ENCODE results near the gene SNX13. TPM values are rescaled to one million over a fixed set of nuclear protein-coding genes. Genes with fewer than 3 reads are reported as not detected.

The SNX13 gene
- total RNA-seq, 4 donors from 2014 or later: 45.7 to 78.8 (median 67.3) TPM

DNA sequence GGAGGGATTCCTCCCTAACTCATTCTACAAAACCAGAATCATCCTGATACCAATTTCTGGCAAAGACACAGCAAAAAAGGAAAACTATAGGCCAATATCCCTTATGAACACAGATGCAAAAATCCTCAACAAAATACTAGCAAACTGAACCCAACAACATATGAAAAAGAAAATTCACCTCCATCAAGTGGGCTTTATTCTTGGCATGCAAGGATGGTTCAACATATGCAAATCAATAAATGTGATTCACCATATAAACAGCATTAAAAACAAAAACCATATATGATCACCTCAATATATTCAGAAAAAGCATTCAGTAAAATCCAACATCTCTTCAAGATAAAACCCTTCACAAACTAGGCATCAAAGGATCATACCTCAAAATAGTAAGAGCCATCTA lies 23.5 kb downstream of the SNX13 start:
- H3K4me3 ChIP-seq (ENCODE audit: low read depth, poor library complexity, severe bottlenecking): no peak overlapping the region
- no peak for DNase-seq (ENCODE audit: low spot score in 2 of 2)
- TF ChIP-seq POLR2A (IDR thresholded peaks at IDR 0.05): no peak
- TF ChIP-seq, protein P1, sequence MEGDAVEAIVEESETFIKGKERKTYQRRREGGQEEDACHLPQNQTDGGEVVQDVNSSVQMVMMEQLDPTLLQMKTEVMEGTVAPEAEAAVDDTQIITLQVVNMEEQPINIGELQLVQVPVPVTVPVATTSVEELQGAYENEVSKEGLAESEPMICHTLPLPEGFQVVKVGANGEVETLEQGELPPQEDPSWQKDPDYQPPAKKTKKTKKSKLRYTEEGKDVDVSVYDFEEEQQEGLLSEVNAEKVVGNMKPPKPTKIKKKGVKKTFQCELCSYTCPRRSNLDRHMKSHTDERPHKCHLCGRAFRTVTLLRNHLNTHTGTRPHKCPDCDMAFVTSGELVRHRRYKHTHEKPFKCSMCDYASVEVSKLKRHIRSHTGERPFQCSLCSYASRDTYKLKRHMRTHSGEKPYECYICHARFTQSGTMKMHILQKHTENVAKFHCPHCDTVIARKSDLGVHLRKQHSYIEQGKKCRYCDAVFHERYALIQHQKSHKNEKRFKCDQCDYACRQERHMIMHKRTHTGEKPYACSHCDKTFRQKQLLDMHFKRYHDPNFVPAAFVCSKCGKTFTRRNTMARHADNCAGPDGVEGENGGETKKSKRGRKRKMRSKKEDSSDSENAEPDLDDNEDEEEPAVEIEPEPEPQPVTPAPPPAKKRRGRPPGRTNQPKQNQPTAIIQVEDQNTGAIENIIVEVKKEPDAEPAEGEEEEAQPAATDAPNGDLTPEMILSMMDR (IDR thresholded peaks at IDR 0.05): no peak
- intact Hi-C loops (cut with DNase I; ENCODE audit: low total_unique reads): no loop called here

DNA sequence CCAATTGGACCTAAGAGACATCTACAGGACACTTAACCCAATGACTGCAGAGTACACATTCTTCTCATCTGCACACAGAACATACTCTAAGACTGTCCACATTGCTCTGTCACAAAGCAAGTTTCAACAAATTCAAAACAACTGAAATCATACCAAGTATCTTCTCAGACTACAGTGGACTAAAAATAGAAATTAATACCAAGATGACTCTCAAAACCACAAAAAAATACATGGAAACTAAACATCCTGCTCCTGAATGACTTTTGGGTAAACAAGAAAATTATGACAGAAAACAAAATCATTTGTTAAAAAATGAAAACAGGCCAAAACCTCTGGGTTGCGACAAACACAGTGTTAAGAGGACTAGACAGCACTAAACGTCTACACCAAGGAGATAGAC lies 24.5 kb downstream of the SNX13 start:
- no peak overlapping the region for H3K4me3 ChIP-seq (ENCODE audit: low read depth, poor library complexity, severe bottlenecking)
- no peak for DNase-seq (ENCODE audit: low spot score in 2 of 2)
- intact Hi-C loops (cut with DNase I; ENCODE audit: low total_unique reads): no loop called here
- TF ChIP-seq POLR2A (IDR thresholded peaks at IDR 0.05): no peak
- TF ChIP-seq, protein P1 (IDR thresholded peaks at IDR 0.05): no peak
- WGBS, 2 donors: 71 to 86% methylated on average over 2 of the region's 2 CpGs

DNA sequence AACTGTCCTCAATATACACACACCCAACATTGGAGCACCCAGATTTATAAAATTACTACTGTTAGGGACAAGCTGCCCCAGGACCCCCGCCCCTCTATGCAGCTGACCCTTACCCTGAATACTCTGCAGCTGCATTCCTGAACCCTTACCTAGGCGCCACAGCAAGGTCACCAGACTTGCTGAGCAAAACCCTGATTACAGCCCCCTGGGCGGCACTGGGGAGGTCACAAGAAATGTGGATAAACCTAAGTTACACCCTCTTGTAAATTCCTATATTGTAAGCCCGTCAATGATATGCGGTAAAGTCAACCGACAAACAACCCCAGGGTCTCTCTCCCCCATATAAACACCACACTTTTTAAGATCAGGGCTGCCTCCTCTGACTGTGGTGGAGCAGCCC lies 25.1 kb downstream of the SNX13 start:
- TF ChIP-seq, protein P1 (IDR thresholded peaks at IDR 0.05): no peak
- TF ChIP-seq POLR2A (IDR thresholded peaks at IDR 0.05): no peak
- intact Hi-C loops (cut with DNase I; ENCODE audit: low total_unique reads): no loop called here
- H3K4me3 ChIP-seq (ENCODE audit: low read depth, poor library complexity, severe bottlenecking): no peak overlapping the region
- DNase-seq (ENCODE audit: low spot score in 2 of 2): no peak
- 86 to 90% methylated on average over 6 of the region's 6 CpGs for WGBS, 2 donors

DNA sequence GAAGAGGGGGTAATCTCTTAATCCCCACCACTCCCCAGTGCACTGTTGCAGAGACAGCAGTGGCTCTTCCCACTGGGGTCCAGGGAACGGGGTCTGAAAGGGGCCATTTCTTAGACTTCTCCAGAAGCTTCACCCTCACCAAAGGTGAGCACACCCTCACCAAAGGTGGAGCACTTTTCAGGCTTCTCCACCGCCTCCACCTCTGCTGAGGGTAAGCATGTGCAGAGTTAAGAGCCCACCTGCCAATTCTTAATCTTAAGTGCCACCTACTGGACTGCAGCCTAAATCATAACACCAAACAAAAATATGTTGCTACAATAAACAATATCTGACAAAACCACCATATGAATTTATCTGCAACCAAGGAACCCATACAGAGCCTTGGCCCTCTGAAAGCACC lies 27.0 kb downstream of the SNX13 start:
- WGBS, 2 donors: 96 to 98% methylated on average over 2 of the region's 2 CpGs

DNA sequence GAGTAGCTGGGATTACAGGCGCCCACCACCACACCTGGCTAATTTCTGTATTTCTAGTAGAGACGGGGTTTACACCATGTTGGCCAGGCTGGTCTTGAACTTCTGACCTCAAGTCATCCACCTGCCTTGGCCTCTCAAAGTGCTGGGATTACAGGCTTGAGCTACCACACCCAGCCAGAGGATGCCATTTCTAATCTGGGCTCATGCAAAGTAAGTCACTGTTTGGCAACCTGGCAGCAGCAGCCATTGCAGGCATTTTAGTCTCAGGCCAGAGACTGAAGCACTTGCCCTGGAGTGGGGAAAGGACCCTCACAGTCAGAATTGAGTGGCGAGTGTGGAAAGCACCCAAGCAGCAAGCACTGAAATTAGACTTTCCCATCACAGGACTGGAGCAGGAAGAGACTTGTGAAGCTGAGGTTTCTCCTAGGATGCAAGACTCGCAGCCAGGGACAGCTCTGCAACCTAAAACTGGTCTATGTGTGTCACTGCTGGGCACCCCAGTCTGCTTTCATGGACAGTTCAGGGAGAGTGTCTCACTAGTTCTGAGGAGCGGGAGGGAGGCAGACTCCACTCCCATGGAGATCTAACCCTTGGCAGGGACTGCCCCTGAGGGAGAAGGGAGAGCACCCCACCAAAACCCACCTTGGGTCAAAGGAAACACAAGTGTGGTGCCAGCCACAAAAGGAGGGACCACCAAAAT lies 27.6 kb downstream of the SNX13 start:
- H3K4me3 ChIP-seq (ENCODE audit: low read depth, poor library complexity, severe bottlenecking): no peak overlapping the region
- WGBS, 2 donors: 89% methylated on average over 5 of the region's 5 CpGs
- no peak for DNase-seq (ENCODE audit: low spot score in 2 of 2)
- intact Hi-C loops (cut with DNase I; ENCODE audit: low total_unique reads): no loop called here
- no peak for TF ChIP-seq POLR2A (IDR thresholded peaks at IDR 0.05)
- TF ChIP-seq, protein P1 (IDR thresholded peaks at IDR 0.05): no peak

More for the DNA sequence above, 27.0 kb downstream of the SNX13 start:
- no peak for DNase-seq (ENCODE audit: low spot score in 2 of 2)
- no peak for TF ChIP-seq POLR2A (IDR thresholded peaks at IDR 0.05)
- TF ChIP-seq, protein P1 (IDR thresholded peaks at IDR 0.05): no peak
- H3K4me3 ChIP-seq (ENCODE audit: low read depth, poor library complexity, severe bottlenecking): no peak overlapping the region
- intact Hi-C loops (cut with DNase I; ENCODE audit: low total_unique reads): no loop called here

DNA sequence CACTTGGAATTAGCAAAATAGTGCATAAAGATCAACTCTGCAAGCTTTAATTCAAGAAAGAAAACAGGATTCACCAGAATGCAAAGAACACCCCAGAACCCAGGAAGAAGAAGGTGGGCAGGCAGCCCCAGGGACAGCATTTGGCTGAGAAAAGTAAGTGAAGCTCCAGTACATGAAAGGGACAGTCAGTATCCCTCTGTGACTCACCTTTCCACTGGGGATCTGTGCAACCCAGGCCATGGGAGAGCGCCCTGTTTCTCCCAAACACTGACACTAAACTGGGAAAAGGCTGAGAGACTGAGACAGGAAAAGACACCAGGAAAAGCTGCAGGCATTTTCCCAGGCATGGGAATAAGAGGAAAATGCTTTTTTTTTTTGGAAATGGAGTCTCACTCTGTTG lies 28.2 kb downstream of the SNX13 start:
- intact Hi-C loops (cut with DNase I; ENCODE audit: low total_unique reads): no loop called here

More for the DNA sequence above, 28.2 kb downstream of the SNX13 start:
- no peak for DNase-seq (ENCODE audit: low spot score in 2 of 2)
- no peak for TF ChIP-seq POLR2A (IDR thresholded peaks at IDR 0.05)
- TF ChIP-seq, protein P1 (IDR thresholded peaks at IDR 0.05): no peak
- no peak overlapping the region for H3K4me3 ChIP-seq (ENCODE audit: low read depth, poor library complexity, severe bottlenecking)
- WGBS, 2 donors: 21 to 50% methylated on average over 1 of the region's 1 CpG

All from lower leg skin (tissue), 4 donors.